Prostate gland (tissue), 2 donors: ENCODE measurements around the gene MTFR2. TPM values are rescaled to one million over a fixed set of nuclear protein-coding genes. Genes with fewer than 3 reads are reported as not detected.
A peak's percentile ranks its signal among the peaks of the same experiment; 100 is the strongest.

Experiments
- DNase-seq: peaks from one replicate; pipeline ENCODE4 v3.0.0-alpha.2; 2019; ENCODE audit warnings: low spot score
- H3K27ac ChIP-seq, 2 donors: fragments of 200-600 bp; sonication (generic); 2 replicates each; pipeline ENCODE4 v1.5.1; 2017 to 2019
- H3K27me3 ChIP-seq: fragments of 200-600 bp; sonication (generic); replicated peaks from 2 replicates; pipeline ENCODE4 v1.5.1; 2019; ENCODE audit not compliant: insufficient read depth
- H3K36me3 ChIP-seq, 2 donors: fragments of 200-600 bp; sonication (generic); 1 replicate in 1 of 2; 2 replicates in 1 of 2; pipeline versions ENCODE4 v1.5.1 to v1.8.1; 2017 to 2019
- H3K4me1 ChIP-seq: fragments of 200-600 bp; sonication (generic); replicated peaks from 2 replicates; pipeline ENCODE4 v1.5.1; 2019
- H3K4me3 ChIP-seq, 2 donors: fragments of 200-600 bp; sonication (generic); 2 replicates each; pipeline ENCODE4 v1.5.1; 2017 to 2019
- H3K9me3 ChIP-seq: fragments of 200-600 bp; sonication (generic); 2 replicates; pipeline ENCODE4 v1.5.1; 2017
- CTCF ChIP-seq, 4 experiments: fragments of 200-600 bp in 2 of 4; fragments of 450-650 bp in 2 of 4; sonication (generic) in 2 of 4; IDR thresholded peaks; 1 replicate in 3 of 4; 2 replicates in 1 of 4; pipeline ENCODE4 v1.5.1; 2016 to 2019; ENCODE audit warnings: antibody characterized with exemption in 4 of 4, mild to moderate bottlenecking in 2 of 4, moderate library complexity in 2 of 4
- POLR2A ChIP-seq: fragments of 450-650 bp; IDR thresholded peaks from one replicate; pipeline ENCODE4 v1.6.1; 2016; ENCODE audit warnings: antibody characterized with exemption, mild to moderate bottlenecking
- POLR2AphosphoS5 ChIP-seq: sonication (generic); formaldehyde crosslinking; IDR thresholded peaks from one replicate; pipeline ENCODE4 v1.6.1; 2017; ENCODE audit warnings: antibody characterized with exemption
- WGBS: methylation state at CpG from one replicate; pipeline ENCODE4 v1.1.5; 2018; 5-methylcytosine and 5-hydroxymethylcytosine counted together
- intact Hi-C: fragments of 100-400 bp; cut with DNase I; formaldehyde crosslinking; loops from one replicate; pipeline ENCODE4 v1.14.2; 2022
- total RNA-seq, 2 donors: library from RNA; depleted of rRNA; stranded (reverse); fragments of >200 nt; gene quantifications; one replicate each; pipeline ENCODE4 v1.1.0, GENCODE V29; 2016

The MTFR2 gene
- total RNA-seq, 2 donors from 2014 or later, result 1.1 to 2.9 TPM

- under 1% methylated on average over 34 of the region's 34 CpGs for WGBS
- Histone ChIP-seq H3K9me3 (no peaks in the 10 kb centered on the region), H3K4me1 (peaks cover 10% of the 10 kb centered on the region), H3K27me3 (no peaks in the 10 kb centered on the region), H3K4me3 (peak overlapping the region; percentile 87 to 90), H3K36me3 (no peaks in the 10 kb centered on the region), H3K27ac (peak overlapping the region; percentile 99)
- intact Hi-C loops, result loop anchor here (1.0 to 5.0 kb wide), 2 partner anchors 37 to 791 kb away; partner anchors contain the start of gene MTFR2
- no peak for TF ChIP-seq POLR2AphosphoS5
- TF ChIP-seq CTCF (IDR thresholded peaks at IDR 0.05), result peak in 1 of 4 experiments; percentile 47
- no peak for TF ChIP-seq POLR2A
- peak; percentile 87 for DNase-seq
Measured at GRCh38 chr6:136289327-136289578, 39.1 kb upstream of the MTFR2 start.

DNA sequence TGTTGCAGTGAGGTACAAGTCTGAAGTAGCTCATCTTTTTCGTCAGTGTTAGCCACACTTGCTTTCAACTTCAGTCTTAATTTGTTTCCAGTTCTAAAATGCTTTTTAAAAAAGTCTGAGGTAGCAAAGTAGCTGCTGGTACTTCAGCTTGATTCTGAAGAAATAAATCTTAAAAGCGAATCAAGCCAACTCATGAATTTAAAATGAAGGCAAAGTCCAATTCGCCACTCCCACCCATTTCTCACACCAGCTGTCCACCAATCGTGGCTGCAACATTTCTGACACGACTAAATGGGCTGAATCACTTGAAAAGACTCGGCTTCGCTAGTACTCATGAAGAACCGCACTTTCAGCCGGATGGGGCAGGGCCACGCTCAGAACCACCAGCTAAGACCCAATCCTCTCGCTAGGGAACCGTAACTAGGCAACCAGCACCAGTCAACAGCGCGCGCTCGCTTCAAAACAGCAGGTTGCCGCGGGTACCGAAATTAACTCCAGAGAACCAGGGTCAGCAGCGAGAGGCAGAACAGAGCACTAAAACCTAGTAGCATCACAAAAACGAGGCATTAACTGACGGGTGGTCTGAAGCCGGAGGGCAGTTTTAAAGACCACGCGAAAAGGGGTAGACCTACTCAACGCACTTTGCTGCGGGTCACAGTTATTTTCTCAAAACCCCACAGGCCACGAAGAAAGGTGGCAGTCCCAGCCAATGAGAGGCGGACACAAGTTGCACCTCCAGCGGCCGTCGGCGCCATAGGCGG, 38.6 kb upstream of the MTFR2 start:
- H3K4me1 ChIP-seq, result peaks cover 10% of the 10 kb centered on the region

GRCh38 chr6:136284909-136285308, 34.8 kb upstream of the MTFR2 start:
- intact Hi-C loops, result loop anchor here (5.0 kb wide), 1 partner anchor 33 kb away; the partner anchor contains the start of gene MTFR2
- Histone ChIP-seq H3K9me3 (no peaks in the 10 kb centered on the region), H3K36me3 (no peaks in the 10 kb centered on the region), H3K27ac (no peak overlapping the region), H3K4me1 (peaks cover 11% of the 10 kb centered on the region), H3K27me3 (no peaks in the 10 kb centered on the region), H3K4me3 (no peak overlapping the region)
- WGBS, result 15% methylated on average over 2 of the region's 2 CpGs
- DNase-seq, result no peak
- TF ChIP-seq POLR2A, result no peak
- TF ChIP-seq POLR2AphosphoS5, result no peak
- no peak for TF ChIP-seq CTCF (IDR thresholded peaks at IDR 0.05)

More for the DNA sequence above, 38.6 kb upstream of the MTFR2 start:
- peak; percentile 72 for DNase-seq
- TF ChIP-seq POLR2AphosphoS5, result peak; percentile 3
- TF ChIP-seq CTCF (IDR thresholded peaks at IDR 0.05), result peak in 1 of 4 experiments; percentile 65
- TF ChIP-seq POLR2A, result no peak
- peak overlapping the region; percentile 87 to 90 for H3K4me3 ChIP-seq
- no peaks in the 10 kb centered on the region for H3K27me3 ChIP-seq
- H3K27ac ChIP-seq, result peak overlapping the region; percentile 99
- no peaks in the 10 kb centered on the region for H3K9me3 ChIP-seq
- under 1% methylated on average over 34 of the region's 34 CpGs for WGBS
- intact Hi-C loops, result loop anchor here (1.0 to 5.0 kb wide), 2 partner anchors 36 to 790 kb away; partner anchors contain the start of gene MTFR2
- H3K36me3 ChIP-seq, result no peaks in the 10 kb centered on the region

DNA sequence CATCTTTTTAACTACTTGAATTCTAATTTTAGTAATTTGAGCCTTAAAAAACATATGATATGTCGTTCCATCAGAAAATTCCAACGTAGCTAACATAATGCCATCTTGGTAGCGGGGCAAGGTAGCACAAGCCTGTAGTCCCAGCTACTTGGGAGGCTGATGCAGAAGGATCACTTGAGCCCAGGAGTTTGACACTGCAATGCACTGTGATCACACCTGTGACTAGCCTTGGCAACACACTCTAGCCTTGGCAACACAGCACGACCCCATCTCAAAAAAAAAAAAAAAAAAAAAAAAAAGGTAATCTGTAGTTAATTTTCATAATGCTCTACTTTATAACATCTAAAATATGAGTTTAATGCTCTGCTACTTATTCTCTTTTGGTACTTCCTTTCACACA, 32.8 kb upstream of the MTFR2 start:
- intact Hi-C loops, result no loop called here
- Histone ChIP-seq H3K4me3 (no peak overlapping the region), H3K27me3 (no peaks in the 10 kb centered on the region), H3K4me1 (peaks cover 10% of the 10 kb centered on the region), H3K27ac (no peak overlapping the region), H3K9me3 (no peaks in the 10 kb centered on the region), H3K36me3 (no peaks in the 10 kb centered on the region)
- DNase-seq, result no peak
- 62% methylated on average over 4 of the region's 4 CpGs for WGBS
- no peak for TF ChIP-seq CTCF (IDR thresholded peaks at IDR 0.05)
- TF ChIP-seq POLR2A, result no peak
- TF ChIP-seq POLR2AphosphoS5, result no peak

GRCh38 chr6:136280032-136280609, 30.0 kb upstream of the MTFR2 start:
- Histone ChIP-seq H3K27ac (no peak overlapping the region), H3K27me3 (no peaks in the 10 kb centered on the region), H3K4me1 (peaks cover 4% of the 10 kb centered on the region), H3K4me3 (no peak overlapping the region), H3K36me3 (no peaks in the 10 kb centered on the region), H3K9me3 (no peaks in the 10 kb centered on the region)
- TF ChIP-seq POLR2AphosphoS5 (no peak), CTCF (IDR thresholded peaks at IDR 0.05) (no peak), POLR2A (no peak)
- intact Hi-C loops, result no loop called here
- no peak for DNase-seq
- 66% methylated on average over 3 of the region's 3 CpGs for WGBS
